T-helper 1 cell treated with Interleukin-12 subunit alpha and Interleukin-12 subunit beta and Interleukin-4 antibody, amounts not matched to agents 30 ng/mL and 1 ng/mL, for 36 hours (primary cell): Measurements from ENCODE around the gene HPS5. TPM values are rescaled to one million over a fixed set of nuclear protein-coding genes. Genes with fewer than 3 reads are reported as not detected.

Experiments used
- intact Hi-C: fragments of 100-400 bp; cut with micrococcal nuclease; formaldehyde crosslinking; loops from one replicate; pipeline ENCODE4 v1.15.1; 2024
- total RNA-seq: library from RNA; stranded (reverse); gene quantifications from 2 replicates; pipeline ENCODE4 v1.2.3, GENCODE V29; 2022

HPS5 gene
- total RNA-seq, 1 donor from 2014 or later: 23.3 TPM

DNA sequence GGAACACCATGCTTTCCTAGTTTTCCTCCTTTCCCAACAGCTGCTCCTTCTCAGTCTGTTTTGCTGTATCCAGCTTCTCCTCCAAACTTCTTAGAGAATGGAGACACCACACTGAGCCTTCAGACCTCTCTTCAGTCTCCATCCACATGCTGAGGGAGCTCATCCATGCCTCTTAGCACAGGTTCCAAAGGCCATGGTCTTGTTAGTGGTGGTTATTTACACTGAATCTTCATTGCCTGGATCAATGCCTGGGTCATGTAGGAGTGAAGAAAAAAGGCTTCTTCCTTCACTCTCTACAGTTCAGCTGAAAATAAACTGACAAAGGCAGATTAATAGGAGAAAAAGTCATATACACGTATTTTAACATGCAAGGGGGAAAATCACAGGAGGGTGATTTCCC lies 82.3 kb downstream of the HPS5 start:
- intact Hi-C loops: loop anchor here (5.0 kb wide), 2 partner anchors 228 to 413 kb away; no protein-coding TSS in a partner anchor

DNA sequence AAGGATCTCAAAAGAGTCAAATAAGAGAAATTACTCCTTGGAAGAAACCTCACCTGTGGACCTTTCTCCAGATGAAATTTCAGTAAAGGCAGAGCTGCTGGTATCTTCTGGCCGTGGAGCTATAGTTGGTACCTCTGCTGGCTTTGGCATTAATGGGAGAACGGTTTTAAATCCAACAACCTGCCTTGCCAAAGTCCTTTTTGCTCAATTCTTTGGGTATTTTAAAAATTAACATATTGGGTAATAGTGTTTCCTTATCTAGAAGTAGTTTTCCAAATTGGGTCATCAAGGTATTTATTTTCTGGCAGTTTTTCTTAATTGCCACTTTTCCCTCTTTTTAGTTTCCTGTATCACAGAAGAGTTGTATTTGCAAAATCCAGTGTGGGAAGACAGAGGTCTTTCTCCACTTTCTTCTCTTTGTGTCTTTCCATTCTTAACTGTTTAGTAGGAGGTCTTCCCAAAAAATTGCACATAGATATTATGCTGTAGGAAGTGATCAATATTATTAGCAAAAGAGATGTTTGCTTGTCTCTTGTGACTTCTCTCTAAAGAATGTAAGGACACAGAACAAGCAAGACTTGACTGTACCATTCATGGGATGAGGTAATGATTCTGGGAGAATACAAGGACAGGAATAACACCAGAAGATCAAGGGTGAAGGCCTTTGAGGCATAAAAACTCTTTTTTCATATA lies 85.1 kb downstream of the HPS5 start, which contains the start of gene SAA4:
TSS of gene SAA4 (minus strand) at position 139 of the 693 bp plus-strand sequence. CDS start 876 bp downstream, outside the sequence.
- intact Hi-C loops: no loop called here

- intact Hi-C loops: no loop called here
These were observed 86.3 kb downstream of the HPS5 start for GRCh38 chr11:18235394-18236334.

DNA sequence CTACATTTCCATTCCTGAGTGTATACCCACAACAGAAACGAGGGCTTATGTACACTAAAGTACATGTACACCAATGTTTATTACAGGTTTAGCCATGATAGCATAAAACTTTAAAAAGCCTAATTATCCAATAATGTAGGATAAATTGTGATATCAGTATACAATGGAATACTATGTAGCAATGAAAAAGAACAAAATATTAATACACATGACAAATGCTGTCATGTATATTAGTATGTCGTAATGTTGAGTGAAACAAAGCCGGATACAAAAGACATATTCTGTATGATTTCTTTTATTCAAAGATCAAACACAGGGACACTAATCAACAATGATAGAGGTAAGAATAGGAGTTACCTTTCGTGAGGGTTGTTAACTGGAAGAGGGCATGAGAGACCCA lies 88.0 kb downstream of the HPS5 start:
- intact Hi-C loops: no loop called here

- intact Hi-C loops: no loop called here
These were observed 91.1 kb downstream of the HPS5 start for GRCh38 chr11:18230859-18231258.

GRCh38 chr11:18229501-18229900 lies 92.4 kb downstream of the HPS5 start:
- intact Hi-C loops: no loop called here

Other genes starting within 250 kb of the HPS5 start
- gene SAAL1, start 216.1 kb downstream of the HPS5 start, total RNA-seq: 27.1 TPM in 2 replicates
- gene MRGPRX3, start 189.6 kb downstream of the HPS5 start, total RNA-seq: not detected in 2 replicates
- gene MRGPRX4, start 149.3 kb downstream of the HPS5 start, total RNA-seq: not detected in 2 replicates
- not detected in 2 replicates for gene SAA4, start 85.3 kb downstream of the HPS5 start, total RNA-seq
- gene SAA2, start 73.5 kb downstream of the HPS5 start, total RNA-seq: 0.27 TPM in 1 of 2 replicates, not detected in the other
- gene SAA1, start 55.9 kb downstream of the HPS5 start, total RNA-seq: not detected in 2 replicates
- 62.9 and 63.1 TPM in 2 replicates for gene GTF2H1, start 427 bp upstream of the HPS5 start, total RNA-seq
- 873 and 884 TPM in 2 replicates for gene LDHA, start 72.4 kb upstream of the HPS5 start, total RNA-seq
- not detected in 2 replicates for gene LDHC, start 90.2 kb upstream of the HPS5 start, total RNA-seq
- 0.07 TPM in 1 of 2 replicates, not detected in the other for gene LDHAL6A, start 133.7 kb upstream of the HPS5 start, total RNA-seq
- 42.2 and 42.6 TPM in 2 replicates for gene TSG101, start 204.8 kb upstream of the HPS5 start, total RNA-seq